Globus pallidus (tissue), 1 donor: ENCODE results near the gene FOLR2.

ENCODE experiments used
- DNase-seq: peaks from one replicate; pipeline ENCODE4 v3.0.0-alpha.2; 2015; ENCODE audit warnings: low spot score

FOLR2 gene

GRCh38 chr11:72229925-72230763 lies 13.6 kb downstream of the FOLR2 start:
- no peak for DNase-seq

GRCh38 chr11:72230764-72231365 lies 14.3 kb downstream of the FOLR2 start:
- no peak for DNase-seq

- DNase-seq, result no peak
Measured at GRCh38 chr11:72231396-72232259, 15.0 kb downstream of the FOLR2 start.

GRCh38 chr11:72232260-72233055 lies 15.9 kb downstream of the FOLR2 start:
- no peak for DNase-seq

GRCh38 chr11:72233056-72233772 lies 16.6 kb downstream of the FOLR2 start:
- no peak for DNase-seq

- DNase-seq, result no peak
Measured at GRCh38 chr11:72233773-72234513, 17.3 kb downstream of the FOLR2 start.

GRCh38 chr11:72234514-72234830 lies 17.9 kb downstream of the FOLR2 start:
- DNase-seq, result no peak

- no peak for DNase-seq
Measured at GRCh38 chr11:72234920-72235319, 18.3 kb downstream of the FOLR2 start.

- DNase-seq, result no peak
Measured at GRCh38 chr11:72235351-72236057, 18.9 kb downstream of the FOLR2 start.

GRCh38 chr11:72236083-72236697 lies 19.6 kb downstream of the FOLR2 start:
- no peak for DNase-seq

GRCh38 chr11:72236774-72237111 lies 20.1 kb downstream of the FOLR2 start:
- no peak for DNase-seq

GRCh38 chr11:72237112-72237931 lies 20.7 kb downstream of the FOLR2 start:
- DNase-seq, result no peak

GRCh38 chr11:72238040-72238450 lies 21.5 kb downstream of the FOLR2 start:
- peak; percentile 47 for DNase-seq

- no peak for DNase-seq
Measured at GRCh38 chr11:72238492-72239312, 22.1 kb downstream of the FOLR2 start.

- DNase-seq, result peak; percentile 27
Measured at GRCh38 chr11:72239313-72239848, 22.8 kb downstream of the FOLR2 start.

GRCh38 chr11:72239849-72240460 lies 23.4 kb downstream of the FOLR2 start:
- no peak for DNase-seq
